PC-9 (cell line): Measurements from ENCODE around the gene LRRC47. TPM values are rescaled to one million over a fixed set of nuclear protein-coding genes. Genes with fewer than 3 reads are reported as not detected.

Source experiments
- BruUV-seq: library from RNA; stranded (reverse); fragments of 400-500 nt; replicated peaks from 2 replicates; lab custom pipeline; 2021; lab: Mats Ljungman, UMichigan
- CTCF ChIA-PET: fragments of 300-600 bp; sonication (Branson Sonifier 250); formaldehyde crosslinking; loops from one replicate; lab custom pipeline; 2022; ENCODE audit warnings: antibody characterized with exemption; lab: Charles Lee
- POLR2A ChIA-PET: fragments of 300-600 bp; sonication (Branson Sonifier 250); formaldehyde crosslinking; loops from one replicate; lab custom pipeline; 2022; ENCODE audit warnings: antibody characterized with exemption; ENCODE audit not compliant: unreplicated experiment; lab: Charles Lee
- DNase-seq, 2 experiments: peaks; one replicate each; pipeline versions ENCODE4 v3.0.0 to v3.0.0-alpha.2; 2015 to 2022; ENCODE audit warnings: mixed read lengths in 1 of 2
- H2AFZ ChIP-seq: fragments of 200-600 bp; sonication (generic); 2 replicates; pipeline ENCODE4 v1.8.1; 2017; ENCODE audit warnings: antibody characterized with exemption
- H3F3A ChIP-seq: fragments of 200-600 bp; sonication (generic); 2 replicates; pipeline ENCODE4 v1.8.1; 2017; ENCODE audit warnings: antibody characterized with exemption, mild to moderate bottlenecking, low read depth; ENCODE audit not compliant: insufficient read depth
- H3K27ac ChIP-seq: fragments of 200-600 bp; sonication (generic); 2 replicates; pipeline ENCODE4 v1.6.1; 2016; ENCODE audit warnings: mixed run types
- H3K27me3 ChIP-seq: fragments of 200-600 bp; sonication (generic); 2 replicates; pipeline ENCODE4 v1.6.1; 2016; ENCODE audit warnings: low read depth, mixed run types; ENCODE audit not compliant: insufficient read depth
- H3K36me3 ChIP-seq: fragments of 200-600 bp; sonication (generic); 2 replicates; pipeline ENCODE4 v1.6.1; 2016; ENCODE audit warnings: low read depth, mixed run types
- H3K4me1 ChIP-seq: fragments of 200-600 bp; sonication (generic); replicated peaks from 2 replicates; pipeline ENCODE4 v1.6.1; 2016; ENCODE audit warnings: mixed run types; ENCODE audit not compliant: insufficient read depth
- H3K4me2 ChIP-seq: fragments of 200-600 bp; sonication (generic); 2 replicates; pipeline ENCODE4 v1.6.1; 2017; ENCODE audit warnings: mixed run types
- H3K4me3 ChIP-seq: fragments of 200-600 bp; sonication (generic); 2 replicates; pipeline ENCODE4 v1.6.1; 2016; ENCODE audit warnings: mixed run types
- H3K79me2 ChIP-seq: fragments of 200-600 bp; sonication (generic); 2 replicates; pipeline ENCODE4 v1.6.1; 2017; ENCODE audit warnings: low read depth, mixed run types
- H3K9me2 ChIP-seq: fragments of 200-600 bp; sonication (generic); 2 replicates; pipeline ENCODE4 v1.8.1; 2017; ENCODE audit warnings: mild to moderate bottlenecking; ENCODE audit not compliant: insufficient read depth
- H3K9me3 ChIP-seq: fragments of 200-600 bp; sonication (generic); 2 replicates; pipeline ENCODE4 v1.8.1; 2016; ENCODE audit warnings: low read depth; ENCODE audit not compliant: insufficient read depth
- H4K20me1 ChIP-seq: fragments of 200-600 bp; sonication (generic); 2 replicates; pipeline ENCODE4 v1.8.1; 2017; ENCODE audit not compliant: insufficient read depth
- EZH2 ChIP-seq: fragments of 200-600 bp; sonication (generic); IDR thresholded peaks from 2 replicates; pipeline ENCODE4 v1.8.0; 2017; ENCODE audit warnings: antibody characterized with exemption, low read depth
- intact Hi-C: fragments of 100-400 bp; cut with micrococcal nuclease; formaldehyde crosslinking; loops from one replicate; pipeline ENCODE4 v1.10.0; 2022; ENCODE audit not compliant: unreplicated experiment
- total RNA-seq: library from RNA; stranded (reverse); gene quantifications from 2 replicates; pipeline ENCODE4 v1.2.3, GENCODE V29; 2021
- TF ChIP-seq, protein P1 (sequence below): fragments of 200-600 bp; sonication (generic); conservative IDR thresholded peaks from 2 replicates; pipeline ENCODE4 v1.6.1; 2017; ENCODE audit warnings: mixed run types, antibody characterized with exemption, mild to moderate bottlenecking, moderate library complexity

The LRRC47 gene
- total RNA-seq, 1 experiment from 2014 or later = 34.2 TPM

GRCh38 chr1:3747903-3748302 is 48.4 kb downstream of the LRRC47 start:
- no TSS peak for BruUV-seq
- H3F3A ChIP-seq = peaks cover 10% of the 10 kb centered on the region; the same call in 1 of the 2 replicates

DNA sequence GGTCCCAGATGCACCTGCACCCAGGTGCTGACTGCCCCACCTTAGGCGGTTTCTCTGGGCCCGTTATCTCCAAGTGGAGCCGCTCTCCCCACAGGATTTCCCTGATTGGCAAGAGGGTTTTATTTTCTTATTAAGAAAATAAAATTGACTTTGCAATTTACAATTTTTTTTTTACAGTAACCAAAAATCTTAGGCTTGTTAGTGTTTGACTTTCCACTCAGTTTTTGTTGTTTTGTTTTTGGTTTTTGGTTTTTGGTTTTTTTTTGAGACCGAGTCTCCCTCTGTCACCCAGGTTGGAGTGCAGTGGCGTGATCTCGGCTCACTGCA is 48.8 kb downstream of the LRRC47 start:
- Histone ChIP-seq H3K79me2 (0 out of 2 replicates have a peak, but pooled peaks cover 3% of the 10 kb centered on the region), H3K27ac (no peak overlapping the region), H3K9me2 (no peaks in the 10 kb centered on the region), H3K9me3 (no peaks in the 10 kb centered on the region), H3K27me3 (peaks cover 36% of the 10 kb centered on the region), H3K4me3 (peak overlapping the region; percentile 67), H3K4me1 (peaks cover 15% of the 10 kb centered on the region), H2AFZ (peak overlapping the region; percentile 74), H3F3A (peaks cover 10% of the 10 kb centered on the region; the same call in 1 of the 2 replicates), H3K36me3 (no peaks in the 10 kb centered on the region), H3K4me2 (peak overlapping the region; percentile 84), H4K20me1 (peaks cover 4% of the 10 kb centered on the region)
- ChIA-PET POLR2A (no interaction called here), CTCF (no interaction called here)
- no peak for DNase-seq
- intact Hi-C loops = no loop called here
- TF ChIP-seq EZH2 = no peak
- TF ChIP-seq, protein P1, sequence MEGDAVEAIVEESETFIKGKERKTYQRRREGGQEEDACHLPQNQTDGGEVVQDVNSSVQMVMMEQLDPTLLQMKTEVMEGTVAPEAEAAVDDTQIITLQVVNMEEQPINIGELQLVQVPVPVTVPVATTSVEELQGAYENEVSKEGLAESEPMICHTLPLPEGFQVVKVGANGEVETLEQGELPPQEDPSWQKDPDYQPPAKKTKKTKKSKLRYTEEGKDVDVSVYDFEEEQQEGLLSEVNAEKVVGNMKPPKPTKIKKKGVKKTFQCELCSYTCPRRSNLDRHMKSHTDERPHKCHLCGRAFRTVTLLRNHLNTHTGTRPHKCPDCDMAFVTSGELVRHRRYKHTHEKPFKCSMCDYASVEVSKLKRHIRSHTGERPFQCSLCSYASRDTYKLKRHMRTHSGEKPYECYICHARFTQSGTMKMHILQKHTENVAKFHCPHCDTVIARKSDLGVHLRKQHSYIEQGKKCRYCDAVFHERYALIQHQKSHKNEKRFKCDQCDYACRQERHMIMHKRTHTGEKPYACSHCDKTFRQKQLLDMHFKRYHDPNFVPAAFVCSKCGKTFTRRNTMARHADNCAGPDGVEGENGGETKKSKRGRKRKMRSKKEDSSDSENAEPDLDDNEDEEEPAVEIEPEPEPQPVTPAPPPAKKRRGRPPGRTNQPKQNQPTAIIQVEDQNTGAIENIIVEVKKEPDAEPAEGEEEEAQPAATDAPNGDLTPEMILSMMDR = no peak
- BruUV-seq = no TSS peak

More at GRCh38 chr1:3747903-3748302, 48.4 kb downstream of the LRRC47 start:
- Histone ChIP-seq H3K27ac (no peak overlapping the region), H3K4me2 (peak overlapping the region; percentile 84), H4K20me1 (peaks cover 4% of the 10 kb centered on the region), H3K27me3 (peaks cover 40% of the 10 kb centered on the region), H3K4me3 (peak overlapping the region; percentile 67; the same call in 1 of the 2 replicates), H3K36me3 (no peaks in the 10 kb centered on the region), H3K4me1 (peaks cover 15% of the 10 kb centered on the region), H2AFZ (peak overlapping the region; percentile 74; the same call in 1 of the 2 replicates), H3K9me2 (no peaks in the 10 kb centered on the region), H3K9me3 (no peaks in the 10 kb centered on the region), H3K79me2 (0 out of 2 replicates have a peak, but pooled peaks cover 3% of the 10 kb centered on the region)
- intact Hi-C loops = no loop called here
- POLR2A ChIA-PET = no interaction called here
- CTCF ChIA-PET = no interaction called here
- no peak for DNase-seq
- no peak for TF ChIP-seq EZH2
- TF ChIP-seq, protein P1 = no peak

- Histone ChIP-seq H3F3A (peaks cover 10% of the 10 kb centered on the region; the same call in 1 of the 2 replicates), H2AFZ (peak overlapping the region; percentile 74), H3K9me2 (no peaks in the 10 kb centered on the region), H3K79me2 (0 out of 2 replicates have a peak, but pooled peaks cover 3% of the 10 kb centered on the region), H3K4me1 (peaks cover 15% of the 10 kb centered on the region), H3K27ac (no peak overlapping the region), H3K9me3 (no peaks in the 10 kb centered on the region), H3K27me3 (peaks cover 31% of the 10 kb centered on the region), H3K4me3 (peak overlapping the region; percentile 67), H3K36me3 (no peaks in the 10 kb centered on the region), H4K20me1 (peaks cover 4% of the 10 kb centered on the region), H3K4me2 (peak overlapping the region; percentile 84)
- CTCF ChIA-PET = no interaction called here
- peak; percentile 65 to 90 for DNase-seq
- intact Hi-C loops = no loop called here
- TF ChIP-seq, protein P1 = no peak
- TF ChIP-seq EZH2 = no peak
- POLR2A ChIA-PET = no interaction called here
- no TSS peak for BruUV-seq
Observed at GRCh38 chr1:3746830-3747521, 49.3 kb downstream of the LRRC47 start.
